ENCODE data around the gene CARMIL1.
"Not testable (repeated sequence)": the region's sequence is repeated elsewhere in the genome, so short reads cannot be mapped to it uniquely, and the experiment has no call there.

The CARMIL1 gene

GRCh38 chr6:25579391-25579883 lies 300.3 kb downstream of the CARMIL1 start:
- no peak for TF ChIP-seq POLR2A (IDR thresholded peaks at IDR 0.05; ENCODE audit: low read length)
- no peak for TF ChIP-seq GATA1 (IDR thresholded peaks at IDR 0.05; ENCODE audit: low read depth, low read length)
- DNase-seq = no peak

- DNase-seq = no peak
- no peak for TF ChIP-seq GATA1 (IDR thresholded peaks at IDR 0.05; ENCODE audit: low read depth, low read length)
- no peak for TF ChIP-seq POLR2A (IDR thresholded peaks at IDR 0.05; ENCODE audit: low read length)
These were observed 300.8 kb downstream of the CARMIL1 start for GRCh38 chr6:25579902-25580495.

GRCh38 chr6:25582101-25582500 lies 302.9 kb downstream of the CARMIL1 start:
- DNase-seq = no peak
- TF ChIP-seq GATA1 (IDR thresholded peaks at IDR 0.05; ENCODE audit: low read depth, low read length) (no peak), POLR2A (IDR thresholded peaks at IDR 0.05; ENCODE audit: low read length) (no peak)

- DNase-seq = no peak
- TF ChIP-seq GATA1 (IDR thresholded peaks at IDR 0.05; ENCODE audit: low read depth, low read length) (no peak), POLR2A (IDR thresholded peaks at IDR 0.05; ENCODE audit: low read length) (no peak)
These were observed 303.9 kb downstream of the CARMIL1 start for GRCh38 chr6:25583099-25583498.

GRCh38 chr6:25583906-25584305 lies 304.7 kb downstream of the CARMIL1 start:
- no peak for DNase-seq
- no peak for TF ChIP-seq GATA1 (IDR thresholded peaks at IDR 0.05; ENCODE audit: low read depth, low read length)
- TF ChIP-seq POLR2A (IDR thresholded peaks at IDR 0.05; ENCODE audit: low read length) = no peak

- no peak for DNase-seq
- TF ChIP-seq GATA1 (IDR thresholded peaks at IDR 0.05; ENCODE audit: low read depth, low read length) = no peak
- TF ChIP-seq POLR2A (IDR thresholded peaks at IDR 0.05; ENCODE audit: low read length) = no peak
These were observed 306.1 kb downstream of the CARMIL1 start for GRCh38 chr6:25585225-25585624.

GRCh38 chr6:25586119-25586518 lies 306.9 kb downstream of the CARMIL1 start:
- not testable (repeated sequence) for DNase-seq

GRCh38 chr6:25586927-25587326 lies 307.8 kb downstream of the CARMIL1 start:
- DNase-seq = no peak
- TF ChIP-seq GATA1 (IDR thresholded peaks at IDR 0.05; ENCODE audit: low read depth, low read length) (no peak), POLR2A (IDR thresholded peaks at IDR 0.05; ENCODE audit: low read length) (no peak)

- DNase-seq = no peak
- TF ChIP-seq GATA1 (IDR thresholded peaks at IDR 0.05; ENCODE audit: low read depth, low read length) = no peak
- TF ChIP-seq POLR2A (IDR thresholded peaks at IDR 0.05; ENCODE audit: low read length) = no peak
These were observed 311.8 kb downstream of the CARMIL1 start for GRCh38 chr6:25590986-25591385.

GRCh38 chr6:25596928-25597818 lies 318.0 kb downstream of the CARMIL1 start:
- TF ChIP-seq POLR2A (IDR thresholded peaks at IDR 0.05; ENCODE audit: low read length) (no peak), GATA1 (IDR thresholded peaks at IDR 0.05; ENCODE audit: low read depth, low read length) (no peak)
- no peak for DNase-seq

GRCh38 chr6:25599516-25600085 lies 320.4 kb downstream of the CARMIL1 start:
- no peak for TF ChIP-seq POLR2A (IDR thresholded peaks at IDR 0.05; ENCODE audit: low read length)
- no peak for TF ChIP-seq GATA1 (IDR thresholded peaks at IDR 0.05; ENCODE audit: low read depth, low read length)

GRCh38 chr6:25601800-25602673 lies 322.9 kb downstream of the CARMIL1 start:
- no peak for TF ChIP-seq POLR2A (IDR thresholded peaks at IDR 0.05; ENCODE audit: low read length)
- TF ChIP-seq GATA1 (IDR thresholded peaks at IDR 0.05; ENCODE audit: low read depth, low read length) = no peak
- DNase-seq = peak; percentile 74 to 85

More at GRCh38 chr6:25599516-25600085, 320.4 kb downstream of the CARMIL1 start:
- no peak for DNase-seq

GRCh38 chr6:25602674-25602982 lies 323.5 kb downstream of the CARMIL1 start:
- no peak for DNase-seq

GRCh38 chr6:25603251-25603650 lies 324.1 kb downstream of the CARMIL1 start:
- TF ChIP-seq POLR2A (IDR thresholded peaks at IDR 0.05; ENCODE audit: low read length) (no peak), GATA1 (IDR thresholded peaks at IDR 0.05; ENCODE audit: low read depth, low read length) (no peak)
- no peak for DNase-seq

More at GRCh38 chr6:25602674-25602982, 323.5 kb downstream of the CARMIL1 start:
- TF ChIP-seq POLR2A (IDR thresholded peaks at IDR 0.05; ENCODE audit: low read length) (no peak), GATA1 (IDR thresholded peaks at IDR 0.05; ENCODE audit: low read depth, low read length) (no peak)
